ENCODE data around the gene TUBB2A.
"Not testable (repeated sequence)": the region's sequence is repeated elsewhere in the genome, so short reads cannot be mapped to it uniquely, and the experiment has no call there.

TUBB2A gene

GRCh38 chr6:3152689-3153088 lies 4.7 kb downstream of the TUBB2A start:
- Histone ChIP-seq H3K27ac (ENCODE audit: low read depth, low read length) (no peak overlapping the region), H3K4me3 (ENCODE audit: low read depth, low read length) (no peak overlapping the region), H3K4me1 (ENCODE audit: control insufficient read depth, insufficient read depth, low read length) (no peaks in the 10 kb centered on the region; the same call in 1 of the 2 replicates), H3K27me3 (ENCODE audit: control insufficient read depth, insufficient read depth, low read length) (no peaks in the 10 kb centered on the region), H3K9ac (ENCODE audit: low read length) (no peak overlapping the region), H3K36me3 (ENCODE audit: control insufficient read depth, insufficient read depth, low read length) (peaks cover 75% of the 10 kb centered on the region), H3K9me3 (ENCODE audit: control insufficient read depth, insufficient read depth, low read depth, low read length) (peaks cover 1% of the 10 kb centered on the region)

- Histone ChIP-seq H3K27ac (ENCODE audit: low read depth, low read length) (no peak overlapping the region), H3K4me1 (ENCODE audit: control insufficient read depth, insufficient read depth, low read length) (no peaks in the 10 kb centered on the region; the same call in 1 of the 2 replicates), H3K9me3 (ENCODE audit: control insufficient read depth, insufficient read depth, low read depth, low read length) (peaks cover 3% of the 10 kb centered on the region), H3K4me3 (ENCODE audit: low read depth, low read length) (no peak overlapping the region), H3K36me3 (ENCODE audit: control insufficient read depth, insufficient read depth, low read length) (peaks cover 85% of the 10 kb centered on the region), H3K9ac (ENCODE audit: low read length) (no peak overlapping the region), H3K27me3 (ENCODE audit: control insufficient read depth, insufficient read depth, low read length) (no peaks in the 10 kb centered on the region)
Observed at GRCh38 chr6:3151691-3152090, 5.7 kb downstream of the TUBB2A start.

- peaks cover 3% of the 10 kb centered on the region for H3K9me3 ChIP-seq (ENCODE audit: control insufficient read depth, insufficient read depth, low read depth, low read length)
- H3K4me3 ChIP-seq (ENCODE audit: low read depth, low read length) = no peak overlapping the region
- no peak overlapping the region for H3K9ac ChIP-seq (ENCODE audit: low read length)
- H3K4me1 ChIP-seq (ENCODE audit: control insufficient read depth, insufficient read depth, low read length) = peaks cover 4% of the 10 kb centered on the region; the same call in 1 of the 2 replicates
- H3K36me3 ChIP-seq (ENCODE audit: control insufficient read depth, insufficient read depth, low read length) = peaks cover 75% of the 10 kb centered on the region
- H3K27ac ChIP-seq (ENCODE audit: low read depth, low read length) = no peak overlapping the region
- H3K27me3 ChIP-seq (ENCODE audit: control insufficient read depth, insufficient read depth, low read length) = no peaks in the 10 kb centered on the region
Observed at GRCh38 chr6:3147914-3148757, 9.2 kb downstream of the TUBB2A start.

- Histone ChIP-seq H3K4me3 (ENCODE audit: low read depth, low read length) (no peak overlapping the region), H3K4me1 (ENCODE audit: control insufficient read depth, insufficient read depth, low read length) (peaks cover 9% of the 10 kb centered on the region; the same call in 1 of the 2 replicates), H3K27me3 (ENCODE audit: control insufficient read depth, insufficient read depth, low read length) (no peaks in the 10 kb centered on the region), H3K27ac (ENCODE audit: low read depth, low read length) (no peak overlapping the region), H3K9me3 (ENCODE audit: control insufficient read depth, insufficient read depth, low read depth, low read length) (peaks cover 3% of the 10 kb centered on the region), H3K9ac (ENCODE audit: low read length) (no peak overlapping the region), H3K36me3 (ENCODE audit: control insufficient read depth, insufficient read depth, low read length) (peaks cover 69% of the 10 kb centered on the region)
Observed at GRCh38 chr6:3144571-3144970, 12.8 kb downstream of the TUBB2A start.

- H3K27ac ChIP-seq (ENCODE audit: low read depth, low read length) = no peak overlapping the region
- H3K9me3 ChIP-seq (ENCODE audit: control insufficient read depth, insufficient read depth, low read depth, low read length) = peaks cover 3% of the 10 kb centered on the region
- H3K4me3 ChIP-seq (ENCODE audit: low read depth, low read length) = no peak overlapping the region
- peaks cover 9% of the 10 kb centered on the region; the same call in 1 of the 2 replicates for H3K4me1 ChIP-seq (ENCODE audit: control insufficient read depth, insufficient read depth, low read length)
- H3K9ac ChIP-seq (ENCODE audit: low read length) = no peak overlapping the region
- H3K27me3 ChIP-seq (ENCODE audit: control insufficient read depth, insufficient read depth, low read length) = no peaks in the 10 kb centered on the region
- H3K36me3 ChIP-seq (ENCODE audit: control insufficient read depth, insufficient read depth, low read length) = peaks cover 69% of the 10 kb centered on the region
Observed at GRCh38 chr6:3143158-3143557, 14.2 kb downstream of the TUBB2A start.

- no peak overlapping the region for H3K9ac ChIP-seq (ENCODE audit: low read length)
Observed at GRCh38 chr6:3142536-3142935, 14.8 kb downstream of the TUBB2A start.

GRCh38 chr6:3140201-3140600 lies 17.1 kb downstream of the TUBB2A start:
- H3K4me3 ChIP-seq (ENCODE audit: low read depth, low read length) = no peak overlapping the region
- no peak overlapping the region for H3K27ac ChIP-seq (ENCODE audit: low read depth, low read length)
- peaks cover 16% of the 10 kb centered on the region for H3K4me1 ChIP-seq (ENCODE audit: control insufficient read depth, insufficient read depth, low read length)
- no peak overlapping the region for H3K9ac ChIP-seq (ENCODE audit: low read length)
- no peaks in the 10 kb centered on the region for H3K9me3 ChIP-seq (ENCODE audit: control insufficient read depth, insufficient read depth, low read depth, low read length)
- no peaks in the 10 kb centered on the region for H3K27me3 ChIP-seq (ENCODE audit: control insufficient read depth, insufficient read depth, low read length)
- peaks cover 81% of the 10 kb centered on the region for H3K36me3 ChIP-seq (ENCODE audit: control insufficient read depth, insufficient read depth, low read length)

More at GRCh38 chr6:3142536-3142935, 14.8 kb downstream of the TUBB2A start:
- Histone ChIP-seq H3K27ac (ENCODE audit: low read depth, low read length) (no peak overlapping the region), H3K36me3 (ENCODE audit: control insufficient read depth, insufficient read depth, low read length) (peaks cover 69% of the 10 kb centered on the region), H3K4me1 (ENCODE audit: control insufficient read depth, insufficient read depth, low read length) (peaks cover 9% of the 10 kb centered on the region; the same call in 1 of the 2 replicates), H3K27me3 (ENCODE audit: control insufficient read depth, insufficient read depth, low read length) (no peaks in the 10 kb centered on the region), H3K9me3 (ENCODE audit: control insufficient read depth, insufficient read depth, low read depth, low read length) (peaks cover under 1% of the 10 kb centered on the region), H3K4me3 (ENCODE audit: low read depth, low read length) (no peak overlapping the region)

- no peaks in the 10 kb centered on the region for H3K9me3 ChIP-seq (ENCODE audit: control insufficient read depth, insufficient read depth, low read depth, low read length)
- peaks cover 79% of the 10 kb centered on the region for H3K36me3 ChIP-seq (ENCODE audit: control insufficient read depth, insufficient read depth, low read length)
- H3K9ac ChIP-seq (ENCODE audit: low read length) = no peak overlapping the region
- peaks cover 16% of the 10 kb centered on the region for H3K4me1 ChIP-seq (ENCODE audit: control insufficient read depth, insufficient read depth, low read length)
- H3K27ac ChIP-seq (ENCODE audit: low read depth, low read length) = no peak overlapping the region
- H3K4me3 ChIP-seq (ENCODE audit: low read depth, low read length) = no peak overlapping the region
- no peaks in the 10 kb centered on the region for H3K27me3 ChIP-seq (ENCODE audit: control insufficient read depth, insufficient read depth, low read length)
Observed at GRCh38 chr6:3139090-3139903, 18.0 kb downstream of the TUBB2A start.

- H3K4me3 ChIP-seq (ENCODE audit: low read depth, low read length) = no peak overlapping the region
- H3K9ac ChIP-seq (ENCODE audit: low read length) = no peak overlapping the region
- H3K4me1 ChIP-seq (ENCODE audit: control insufficient read depth, insufficient read depth, low read length) = peaks cover 14% of the 10 kb centered on the region
- no peaks in the 10 kb centered on the region for H3K9me3 ChIP-seq (ENCODE audit: control insufficient read depth, insufficient read depth, low read depth, low read length)
- H3K27me3 ChIP-seq (ENCODE audit: control insufficient read depth, insufficient read depth, low read length) = no peaks in the 10 kb centered on the region
- peaks cover 82% of the 10 kb centered on the region for H3K36me3 ChIP-seq (ENCODE audit: control insufficient read depth, insufficient read depth, low read length)
- H3K27ac ChIP-seq (ENCODE audit: low read depth, low read length) = no peak overlapping the region
Observed at GRCh38 chr6:3138341-3138740, 19.0 kb downstream of the TUBB2A start.

- not testable (repeated sequence) for H3K9me3 ChIP-seq (ENCODE audit: control insufficient read depth, insufficient read depth, low read depth, low read length); H3K27ac ChIP-seq (ENCODE audit: low read depth, low read length); H3K9ac ChIP-seq (ENCODE audit: low read length); H3K4me3 ChIP-seq (ENCODE audit: low read depth, low read length); H3K27me3 ChIP-seq (ENCODE audit: control insufficient read depth, insufficient read depth, low read length); H3K4me1 ChIP-seq (ENCODE audit: control insufficient read depth, insufficient read depth, low read length)
- peaks cover 82% of the 10 kb centered on the region for H3K36me3 ChIP-seq (ENCODE audit: control insufficient read depth, insufficient read depth, low read length)
Observed at GRCh38 chr6:3137873-3138272, 19.5 kb downstream of the TUBB2A start.

Data from HUES6 (cell line).